ENCODE results near the gene JAKMIP2.

DNA sequence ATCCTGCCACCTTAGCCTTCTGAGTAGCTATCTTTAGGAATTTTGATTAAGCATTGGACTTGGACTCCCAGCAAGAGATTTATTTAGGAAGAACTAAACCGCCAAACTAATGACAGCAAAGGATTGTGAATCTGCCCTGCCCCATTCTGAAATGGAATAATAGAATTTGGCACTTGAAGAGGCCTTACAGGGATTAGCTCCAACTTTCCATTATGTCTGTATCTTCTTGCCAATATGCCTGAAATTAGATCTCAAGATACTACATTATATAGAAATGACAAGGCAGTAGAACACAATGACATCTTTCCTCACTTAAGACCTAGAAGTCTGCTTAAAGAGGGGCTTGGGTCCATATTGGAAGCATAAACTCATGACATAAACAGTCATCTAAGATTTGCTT is 195.7 kb downstream of the JAKMIP2 start:
- no peak for TF ChIP-seq EZH2 (IDR thresholded peaks at IDR 0.05; ENCODE audit: borderline replicate concordance, low read depth, low read length, severe bottlenecking)
- TF ChIP-seq, protein P1, sequence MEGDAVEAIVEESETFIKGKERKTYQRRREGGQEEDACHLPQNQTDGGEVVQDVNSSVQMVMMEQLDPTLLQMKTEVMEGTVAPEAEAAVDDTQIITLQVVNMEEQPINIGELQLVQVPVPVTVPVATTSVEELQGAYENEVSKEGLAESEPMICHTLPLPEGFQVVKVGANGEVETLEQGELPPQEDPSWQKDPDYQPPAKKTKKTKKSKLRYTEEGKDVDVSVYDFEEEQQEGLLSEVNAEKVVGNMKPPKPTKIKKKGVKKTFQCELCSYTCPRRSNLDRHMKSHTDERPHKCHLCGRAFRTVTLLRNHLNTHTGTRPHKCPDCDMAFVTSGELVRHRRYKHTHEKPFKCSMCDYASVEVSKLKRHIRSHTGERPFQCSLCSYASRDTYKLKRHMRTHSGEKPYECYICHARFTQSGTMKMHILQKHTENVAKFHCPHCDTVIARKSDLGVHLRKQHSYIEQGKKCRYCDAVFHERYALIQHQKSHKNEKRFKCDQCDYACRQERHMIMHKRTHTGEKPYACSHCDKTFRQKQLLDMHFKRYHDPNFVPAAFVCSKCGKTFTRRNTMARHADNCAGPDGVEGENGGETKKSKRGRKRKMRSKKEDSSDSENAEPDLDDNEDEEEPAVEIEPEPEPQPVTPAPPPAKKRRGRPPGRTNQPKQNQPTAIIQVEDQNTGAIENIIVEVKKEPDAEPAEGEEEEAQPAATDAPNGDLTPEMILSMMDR (IDR thresholded peaks at IDR 0.05; ENCODE audit: extremely low read depth in 1 of 2, insufficient read depth in 1 of 2, low read depth in 1 of 2, low read length in 2 of 2), result no peak
- TF ChIP-seq JUN (IDR thresholded peaks at IDR 0.05; ENCODE audit: borderline replicate concordance, insufficient read depth, insufficient read length, low read depth), result no peak
- no peak for TF ChIP-seq MYC (IDR thresholded peaks at IDR 0.05; ENCODE audit: low read depth, low read length)
- no peak for TF ChIP-seq POLR2A (IDR thresholded peaks at IDR 0.05; ENCODE audit: low read depth, low read length)
- no peak for TF ChIP-seq POLR2AphosphoS5 (IDR thresholded peaks at IDR 0.05; ENCODE audit: insufficient read depth, low read depth, low read length)
- TF ChIP-seq GATA2 (IDR thresholded peaks at IDR 0.05; ENCODE audit: insufficient read depth, insufficient read length, low read depth, low read length), result no peak
